GM23338 (cell line): ENCODE results near the gene CHST13. TPM values are rescaled to one million over a fixed set of nuclear protein-coding genes. Genes with fewer than 3 reads are reported as not detected.
A peak's percentile ranks its signal among the peaks of the same experiment; 100 is the strongest.

Experiments
- ATAC-seq: fragments of 200-7000 bp; cut with Tn5 transposase; 3 replicates; pipeline ENCODE4 v1.9.1; 2020
- DNase-seq: peaks from one replicate; pipeline ENCODE4 v3.0.0-alpha.2; 2015; ENCODE audit warnings: low spot score
- H2AFZ ChIP-seq: fragments of 200-600 bp; sonication (generic); 2 replicates; pipeline ENCODE4 v1.8.0; 2016; ENCODE audit warnings: antibody characterized with exemption, mild to moderate bottlenecking, moderate library complexity
- H3F3A ChIP-seq: fragments of 200-600 bp; sonication (generic); replicated peaks from 2 replicates; pipeline ENCODE4 v1.8.0; 2017; ENCODE audit warnings: antibody characterized with exemption, mixed run types, low read depth
- H3K27ac ChIP-seq: fragments of 200-600 bp; sonication (generic); 2 replicates; pipeline ENCODE4 v1.6.1; 2016; ENCODE audit warnings: low read depth
- H3K27me3 ChIP-seq: fragments of 200-600 bp; sonication (generic); 2 replicates; pipeline ENCODE4 v1.8.0; 2016; ENCODE audit warnings: mild to moderate bottlenecking, mixed run types, moderate library complexity; ENCODE audit not compliant: insufficient read depth
- H3K36me3 ChIP-seq: fragments of 200-600 bp; sonication (generic); 2 replicates; pipeline ENCODE4 v1.8.0; 2016; ENCODE audit warnings: mild to moderate bottlenecking; ENCODE audit not compliant: insufficient read depth
- H3K4me1 ChIP-seq: fragments of 200-600 bp; sonication (generic); 2 replicates; pipeline ENCODE4 v1.8.0; 2016; ENCODE audit warnings: mild to moderate bottlenecking, moderate library complexity; ENCODE audit not compliant: insufficient read depth
- H3K4me2 ChIP-seq: fragments of 200-600 bp; sonication (generic); 2 replicates; pipeline ENCODE4 v1.7.1; 2017; ENCODE audit warnings: mixed run types
- H3K4me3 ChIP-seq: fragments of 200-600 bp; sonication (generic); 2 replicates; pipeline ENCODE4 v1.6.1; 2016; ENCODE audit warnings: mixed run types
- H3K79me2 ChIP-seq: fragments of 200-600 bp; sonication (generic); replicated peaks from 2 replicates; pipeline ENCODE4 v1.8.0; 2017; ENCODE audit warnings: mild to moderate bottlenecking; ENCODE audit not compliant: insufficient read depth
- H3K9me2 ChIP-seq: fragments of 200-600 bp; sonication (generic); 2 replicates; pipeline ENCODE4 v1.8.0; 2017; ENCODE audit not compliant: insufficient read depth
- H4K20me1 ChIP-seq: fragments of 200-600 bp; sonication (generic); replicated peaks from 2 replicates; pipeline ENCODE4 v1.8.0; 2017; ENCODE audit warnings: mild to moderate bottlenecking; ENCODE audit not compliant: insufficient read depth
- H3K27ac Mint-ChIP-seq: 2 replicates; pipeline ENCODE4 v1.8.0; 2020; ENCODE audit warnings: inconsistent platforms, mild to moderate bottlenecking, moderate library complexity, mixed read lengths
- H3K27me3 Mint-ChIP-seq: 3 replicates; pipeline ENCODE4 v1.8.0; 2022; ENCODE audit warnings: low read depth, mild to moderate bottlenecking, moderate library complexity, mixed read lengths, inconsistent platforms; ENCODE audit not compliant: insufficient read depth, poor library complexity
- H3K36me3 Mint-ChIP-seq: 3 replicates; pipeline ENCODE4 v1.8.0; 2021; ENCODE audit warnings: low read depth, mild to moderate bottlenecking, inconsistent platforms, moderate library complexity, mixed read lengths
- H3K4me1 Mint-ChIP-seq: 3 replicates; pipeline ENCODE4 v1.8.0; 2020; ENCODE audit warnings: mild to moderate bottlenecking, inconsistent platforms, mixed read lengths
- H3K4me3 Mint-ChIP-seq: 3 replicates; pipeline ENCODE4 v1.8.0; 2021; ENCODE audit warnings: moderate library complexity, mild to moderate bottlenecking, inconsistent platforms, mixed read lengths
- H3K9me3 Mint-ChIP-seq: 3 replicates; pipeline ENCODE4 v1.8.0; 2020; ENCODE audit warnings: moderate library complexity, mild to moderate bottlenecking, inconsistent platforms, mixed read lengths
- CREB1 ChIP-seq: fragments of 250-450 bp; sonication (Bioruptor Pico); IDR thresholded peaks from 2 replicates; pipeline ENCODE4 v1.5.0; 2020; ENCODE audit warnings: low read depth, mild to moderate bottlenecking, moderate library complexity
- CTCF ChIP-seq, 2 experiments: fragments of 200-600 bp in 1 of 2; sonication (generic) in 1 of 2; conservative IDR thresholded peaks; 2 replicates each; pipeline versions ENCODE4 v1.5.1 to v1.6.1; 2016 to 2017; ENCODE audit warnings: antibody characterized with exemption in 2 of 2, low read depth in 2 of 2, mild to moderate bottlenecking in 2 of 2, moderate library complexity in 1 of 2
- EZH2 ChIP-seq: fragments of 200-600 bp; sonication (generic); IDR thresholded peaks from one replicate; pipeline ENCODE4 v1.8.0; 2017; ENCODE audit warnings: antibody characterized with exemption, mild to moderate bottlenecking, low read depth; ENCODE audit not compliant: unreplicated experiment
- EZH2phosphoT487 ChIP-seq: fragments of 200-600 bp; sonication (generic); IDR thresholded peaks from one replicate; pipeline ENCODE4 v1.8.1; 2018; ENCODE audit warnings: antibody characterized with exemption; ENCODE audit not compliant: unreplicated experiment
- JUNB ChIP-seq: IDR thresholded peaks from one replicate; pipeline ENCODE4 v1.6.1; 2016; ENCODE audit warnings: antibody characterized with exemption; ENCODE audit not compliant: unreplicated experiment
- POLR2AphosphoS5 ChIP-seq: IDR thresholded peaks from 2 replicates; pipeline ENCODE4 v1.6.1; 2016; ENCODE audit warnings: antibody characterized with exemption, low read depth
- ZNF114 ChIP-seq: fragments of 250-450 bp; sonication (Bioruptor Pico); IDR thresholded peaks from 2 replicates; pipeline ENCODE4 v1.5.0; 2020; ENCODE audit warnings: mild to moderate bottlenecking, moderate library complexity
- ZNF331 ChIP-seq: fragments of 250-450 bp; sonication (Bioruptor Pico); IDR thresholded peaks from 2 replicates; pipeline ENCODE4 v1.5.0; 2020; ENCODE audit warnings: low read depth, mild to moderate bottlenecking, moderate library complexity
- polyA plus RNA-seq: library from polyadenylated mRNA; unstranded; fragments of >200 nt; fragmentation: Nextera tagmentation; extraction: Ambion mirVana; gene quantifications from 2 replicates; pipeline ENCODE4 v1.2.1, GENCODE V29; 2016
- total RNA-seq: library from RNA; depleted of rRNA; stranded (reverse); fragments of >200 nt; shearing (Covaris generic); gene quantifications from 2 replicates; pipeline ENCODE4 v1.2.3, GENCODE V29; 2014

Gene CHST13
- total and polyA plus RNA-seq, 2 experiments from 2014 or later, result 3.7 to 8.4 TPM

GRCh38 chr3:126476166-126477060 lies 47.5 kb upstream of the CHST13 start:
- Histone ChIP-seq H3F3A (no peaks in the 10 kb centered on the region), H3K36me3 (peaks cover 4% of the 10 kb centered on the region; the same call in 1 of the 2 replicates), H3K27ac (peak overlapping the region; percentile 69; the same call in 1 of the 2 replicates), H3K79me2 (peaks cover 34% of the 10 kb centered on the region), H2AFZ (peak overlapping the region; percentile 92), H3K27me3 (no peaks in the 10 kb centered on the region), H4K20me1 (peaks cover 30% of the 10 kb centered on the region), H3K4me1 (peaks cover 18% of the 10 kb centered on the region), H3K4me2 (peak overlapping the region; percentile 88), H3K4me3 (peak overlapping the region; percentile 76), H3K9me2 (no peaks in the 10 kb centered on the region)
- ATAC-seq (peak; percentile 38), DNase-seq (peak; percentile 78)
- Mint-ChIP-seq H3K36me3 (peaks cover 21% of the 10 kb centered on the region), H3K27me3 (peaks cover 2% of the 10 kb centered on the region), H3K9me3 (no peaks in the 10 kb centered on the region; the same call in 2 of the 3 replicates), H3K27ac (peak overlapping the region; percentile 82), H3K4me1 (peaks cover 37% of the 10 kb centered on the region), H3K4me3 (peak overlapping the region; percentile 73)
- TF ChIP-seq POLR2AphosphoS5 (peak; percentile 81), JUNB (no peak)

DNA sequence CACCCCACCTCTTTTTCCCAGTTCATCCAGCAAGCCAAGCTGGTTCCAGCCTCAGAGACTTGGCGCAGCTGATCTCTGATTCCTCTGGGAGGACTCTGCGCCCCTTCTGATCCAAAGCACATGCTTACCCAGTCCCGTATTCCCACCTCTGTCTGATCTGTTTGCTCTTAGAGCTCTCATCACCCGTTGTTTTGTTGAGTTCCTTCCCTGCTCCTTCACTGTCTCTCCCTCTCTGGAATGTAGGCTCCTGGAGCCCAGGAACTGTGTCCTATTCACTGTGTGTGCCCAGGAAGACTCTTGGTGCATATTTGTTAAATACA lies 46.9 kb upstream of the CHST13 start:
- DNase-seq (peak; percentile 50), ATAC-seq (peak; percentile 7)
- Histone ChIP-seq H3K27ac (peak overlapping the region; percentile 68; the same call in 1 of the 2 replicates), H3K27me3 (no peaks in the 10 kb centered on the region), H2AFZ (no peak overlapping the region), H3K79me2 (peaks cover 28% of the 10 kb centered on the region), H3K4me1 (peaks cover 18% of the 10 kb centered on the region), H3K36me3 (peaks cover 3% of the 10 kb centered on the region; the same call in 1 of the 2 replicates), H3K4me3 (no peak overlapping the region; the same call in 1 of the 2 replicates), H3F3A (no peaks in the 10 kb centered on the region), H4K20me1 (peaks cover 24% of the 10 kb centered on the region), H3K9me2 (no peaks in the 10 kb centered on the region), H3K4me2 (peak overlapping the region; percentile 88; the same call in 1 of the 2 replicates)
- Mint-ChIP-seq H3K4me3 (peak overlapping the region; percentile 73), H3K4me1 (peaks cover 37% of the 10 kb centered on the region), H3K27ac (peak overlapping the region; percentile 57), H3K36me3 (peaks cover 18% of the 10 kb centered on the region), H3K9me3 (no peaks in the 10 kb centered on the region; the same call in 2 of the 3 replicates), H3K27me3 (peaks cover 2% of the 10 kb centered on the region)
- no peak for TF ChIP-seq ZNF114 (CRISPR knock-in tag)

DNA sequence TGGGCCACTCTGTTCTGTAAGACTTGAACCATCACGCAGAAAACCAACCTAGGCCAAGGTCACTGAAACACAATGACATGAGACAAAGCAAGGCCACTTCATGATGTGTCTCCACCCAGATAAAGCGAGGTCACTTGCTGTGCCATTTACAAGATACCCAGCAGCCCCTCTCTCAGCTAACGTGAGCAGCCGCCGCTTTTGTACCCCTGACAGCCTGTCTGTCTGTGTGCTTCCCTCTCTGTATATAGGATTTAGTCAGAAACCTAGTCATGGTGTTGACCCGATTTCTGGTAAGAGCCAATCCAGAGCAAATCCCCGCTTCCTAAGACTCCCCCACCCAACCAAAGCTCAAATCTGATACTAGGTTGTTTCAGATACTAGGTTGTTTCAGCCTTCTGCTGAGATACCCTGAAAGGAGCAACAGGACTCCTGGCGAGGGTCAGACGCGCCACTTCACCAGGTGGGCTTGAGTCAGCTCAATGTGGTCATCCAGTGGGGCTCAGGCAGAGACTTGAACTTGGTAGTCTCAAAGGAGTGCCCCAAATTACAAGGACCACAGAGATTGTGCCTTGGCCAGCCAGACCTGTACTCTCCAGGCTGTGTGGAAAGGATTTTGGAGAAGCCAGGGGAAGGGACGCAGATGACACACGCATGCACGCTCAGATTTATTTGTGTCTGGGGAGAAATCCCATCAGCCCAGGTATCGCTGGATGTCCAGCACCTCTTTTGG lies 45.2 kb upstream of the CHST13 start:
- Histone ChIP-seq H3K27ac (no peak overlapping the region), H2AFZ (no peak overlapping the region), H3K27me3 (no peaks in the 10 kb centered on the region), H3F3A (no peaks in the 10 kb centered on the region), H3K4me3 (no peak overlapping the region), H3K4me2 (no peak overlapping the region), H3K9me2 (no peaks in the 10 kb centered on the region), H3K79me2 (peaks cover 11% of the 10 kb centered on the region), H4K20me1 (peaks cover 7% of the 10 kb centered on the region), H3K4me1 (peaks cover 6% of the 10 kb centered on the region), H3K36me3 (no peaks in the 10 kb centered on the region; the same call in 1 of the 2 replicates)
- ATAC-seq, result no peak
- Mint-ChIP-seq H3K27ac (no peak overlapping the region), H3K27me3 (peaks cover 4% of the 10 kb centered on the region), H3K4me1 (peaks cover 26% of the 10 kb centered on the region), H3K9me3 (no peaks in the 10 kb centered on the region; the same call in 2 of the 3 replicates), H3K4me3 (no peak overlapping the region), H3K36me3 (peaks cover under 1% of the 10 kb centered on the region; the same call in 2 of the 3 replicates)
- no peak for DNase-seq
- TF ChIP-seq ZNF331 (CRISPR knock-in tag) (no peak), CTCF (conservative IDR thresholded peaks at IDR 0.05; ENCODE audit: low read depth in 2 of 2) (no peak), CREB1 (CRISPR knock-in tag) (no peak), EZH2phosphoT487 (no peak), EZH2 (no peak)
